ENCODE results near the gene TSPAN9. TPM values are rescaled to one million over a fixed set of nuclear protein-coding genes. Genes with fewer than 3 reads are reported as not detected.
A peak's percentile ranks its signal among the peaks of the same experiment; 100 is the strongest.

Gene TSPAN9
- total RNA-seq, 1 donor from 2014 or later, result 0.09 TPM

GRCh38 chr12:3123729-3124128 lies 46.5 kb downstream of the TSPAN9 start:
- Mint-ChIP-seq H3K27me3 (peaks cover 36% of the 10 kb centered on the region), H3K4me1 (peaks cover 2% of the 10 kb centered on the region), H3K36me3 (ENCODE audit: low read depth) (no peaks in the 10 kb centered on the region), H3K27ac (no peak overlapping the region), H3K4me3 (no peak overlapping the region), H3K9me3 (no peaks in the 10 kb centered on the region)
- no peak for DNase-seq
- intact Hi-C loops (cut with micrococcal nuclease), result no loop called here

DNA sequence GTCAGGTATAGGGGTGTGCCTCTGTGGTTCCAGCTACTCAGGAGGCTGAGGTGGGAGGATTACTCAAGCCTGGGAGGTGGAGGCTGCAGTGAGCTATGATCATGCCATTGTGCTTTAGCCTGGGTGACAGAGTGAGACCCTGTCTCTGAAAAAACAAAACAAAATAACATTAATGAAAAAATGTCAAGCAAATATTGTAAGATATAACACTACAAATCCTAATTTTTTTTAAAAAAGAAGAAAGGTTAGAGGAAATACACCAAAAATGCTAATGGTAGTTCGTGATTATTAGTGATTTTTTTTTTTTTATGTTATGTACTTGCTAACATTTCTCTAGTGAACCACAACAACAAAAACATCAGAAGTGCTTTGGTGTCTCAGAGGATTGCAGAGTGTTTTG lies 47.7 kb downstream of the TSPAN9 start:
- H3K4me3 Mint-ChIP-seq, result no peak overlapping the region
- no peak for DNase-seq
- no peaks in the 10 kb centered on the region for H3K36me3 Mint-ChIP-seq (ENCODE audit: low read depth)
- H3K4me1 Mint-ChIP-seq, result peaks cover 9% of the 10 kb centered on the region
- H3K9me3 Mint-ChIP-seq, result peaks cover 6% of the 10 kb centered on the region
- H3K27me3 Mint-ChIP-seq, result peaks cover 39% of the 10 kb centered on the region
- H3K27ac Mint-ChIP-seq, result no peak overlapping the region
- intact Hi-C loops (cut with micrococcal nuclease), result no loop called here

GRCh38 chr12:3125674-3126073 lies 48.5 kb downstream of the TSPAN9 start:
- intact Hi-C loops (cut with micrococcal nuclease), result no loop called here
- Mint-ChIP-seq H3K36me3 (ENCODE audit: low read depth) (no peaks in the 10 kb centered on the region), H3K27ac (no peak overlapping the region)

GRCh38 chr12:3127832-3128231 lies 50.7 kb downstream of the TSPAN9 start:
- H3K36me3 Mint-ChIP-seq (ENCODE audit: low read depth), result no peaks in the 10 kb centered on the region
- no peak overlapping the region for H3K27ac Mint-ChIP-seq
- intact Hi-C loops (cut with micrococcal nuclease), result no loop called here
- peaks cover 52% of the 10 kb centered on the region for H3K27me3 Mint-ChIP-seq
- no peak overlapping the region for H3K4me3 Mint-ChIP-seq
- H3K9me3 Mint-ChIP-seq, result peaks cover 6% of the 10 kb centered on the region
- no peak for DNase-seq
- peaks cover 14% of the 10 kb centered on the region for H3K4me1 Mint-ChIP-seq

More at GRCh38 chr12:3125674-3126073, 48.5 kb downstream of the TSPAN9 start:
- Mint-ChIP-seq H3K27me3 (peaks cover 41% of the 10 kb centered on the region), H3K4me1 (peaks cover 14% of the 10 kb centered on the region), H3K9me3 (peaks cover 6% of the 10 kb centered on the region), H3K4me3 (no peak overlapping the region)
- no peak for DNase-seq

DNA sequence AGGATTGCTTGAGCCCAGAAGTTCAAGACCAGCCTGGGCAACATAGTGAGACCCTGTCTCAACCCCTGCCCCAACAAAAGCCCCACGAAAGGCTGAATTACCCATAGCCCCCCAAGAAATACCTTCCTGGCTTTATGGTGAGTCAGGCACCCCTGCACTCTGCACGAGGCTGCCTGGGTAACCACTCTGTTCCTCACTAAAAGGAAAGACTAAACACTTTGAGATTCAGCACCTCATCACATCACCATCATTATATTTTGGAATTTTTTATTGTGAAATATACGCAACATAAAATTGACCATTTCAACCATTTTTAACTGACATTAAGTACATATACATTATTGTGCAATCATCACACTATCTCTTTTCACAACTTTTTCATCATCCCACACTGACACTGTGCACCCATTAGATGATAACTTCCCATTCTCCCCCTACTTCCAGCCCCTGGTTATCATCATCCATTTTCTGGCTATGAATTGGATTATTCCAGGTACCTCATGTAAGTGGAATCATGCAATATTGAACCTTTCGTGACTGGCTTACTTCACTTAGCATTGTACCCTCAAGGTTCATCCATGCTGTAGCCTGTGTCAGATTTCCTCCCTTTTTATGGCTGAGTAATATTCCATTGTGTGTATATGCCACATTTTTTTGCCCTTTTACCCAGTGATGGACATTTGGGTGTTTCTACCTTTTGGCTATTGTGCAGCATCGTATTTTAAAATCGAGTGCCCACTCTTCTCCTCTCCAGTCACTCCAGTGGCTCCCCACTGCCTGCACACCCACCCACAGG lies 51.5 kb downstream of the TSPAN9 start:
- Mint-ChIP-seq H3K36me3 (ENCODE audit: low read depth) (no peaks in the 10 kb centered on the region), H3K4me3 (no peak overlapping the region), H3K4me1 (peaks cover 14% of the 10 kb centered on the region), H3K27me3 (peaks cover 51% of the 10 kb centered on the region), H3K9me3 (peaks cover 6% of the 10 kb centered on the region), H3K27ac (no peak overlapping the region)
- intact Hi-C loops (cut with micrococcal nuclease), result no loop called here
- no peak for DNase-seq

- H3K4me1 Mint-ChIP-seq, result peaks cover 14% of the 10 kb centered on the region
- H3K27ac Mint-ChIP-seq, result no peak overlapping the region
- H3K27me3 Mint-ChIP-seq, result peaks cover 47% of the 10 kb centered on the region
- peak; percentile 74 for DNase-seq
- peaks cover 6% of the 10 kb centered on the region for H3K9me3 Mint-ChIP-seq
- intact Hi-C loops (cut with micrococcal nuclease), result no loop called here
- H3K4me3 Mint-ChIP-seq, result no peak overlapping the region
- H3K36me3 Mint-ChIP-seq (ENCODE audit: low read depth), result no peaks in the 10 kb centered on the region
Measured at GRCh38 chr12:3129301-3130056, 52.3 kb downstream of the TSPAN9 start.

- H3K27ac Mint-ChIP-seq, result no peak overlapping the region
- H3K9me3 Mint-ChIP-seq, result peaks cover 6% of the 10 kb centered on the region
- H3K4me1 Mint-ChIP-seq, result peaks cover 14% of the 10 kb centered on the region
- H3K4me3 Mint-ChIP-seq, result no peak overlapping the region
- intact Hi-C loops (cut with micrococcal nuclease), result no loop called here
- peaks cover 49% of the 10 kb centered on the region for H3K27me3 Mint-ChIP-seq
- no peaks in the 10 kb centered on the region for H3K36me3 Mint-ChIP-seq (ENCODE audit: low read depth)
- DNase-seq, result no peak
Measured at GRCh38 chr12:3130057-3130830, 53.1 kb downstream of the TSPAN9 start.

DNA sequence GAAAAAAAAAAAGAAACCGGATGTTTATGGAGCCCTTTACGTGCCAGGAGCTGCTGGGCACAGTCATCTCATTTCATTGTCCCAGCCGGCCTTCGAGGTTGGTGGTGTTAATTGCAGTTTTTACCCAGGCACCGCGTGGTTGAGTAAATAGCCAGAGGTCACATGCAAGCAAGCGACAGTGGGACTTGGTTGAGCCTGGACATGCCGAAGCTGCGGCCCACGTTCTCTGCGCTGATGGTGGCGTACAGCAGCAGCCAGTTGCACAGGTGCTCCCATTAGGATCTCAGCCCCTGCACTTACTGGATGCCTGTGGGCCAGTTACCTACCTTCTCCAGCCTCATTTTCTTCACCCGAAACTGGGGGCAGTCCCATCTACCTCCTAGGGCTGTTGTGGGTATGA lies 54.0 kb downstream of the TSPAN9 start:
- no peaks in the 10 kb centered on the region for H3K36me3 Mint-ChIP-seq (ENCODE audit: low read depth)
- H3K27me3 Mint-ChIP-seq, result peaks cover 46% of the 10 kb centered on the region
- peaks cover 6% of the 10 kb centered on the region for H3K9me3 Mint-ChIP-seq
- no peak for DNase-seq
- no peak overlapping the region for H3K27ac Mint-ChIP-seq
- peaks cover 14% of the 10 kb centered on the region for H3K4me1 Mint-ChIP-seq
- intact Hi-C loops (cut with micrococcal nuclease), result no loop called here
- H3K4me3 Mint-ChIP-seq, result no peak overlapping the region

DNA sequence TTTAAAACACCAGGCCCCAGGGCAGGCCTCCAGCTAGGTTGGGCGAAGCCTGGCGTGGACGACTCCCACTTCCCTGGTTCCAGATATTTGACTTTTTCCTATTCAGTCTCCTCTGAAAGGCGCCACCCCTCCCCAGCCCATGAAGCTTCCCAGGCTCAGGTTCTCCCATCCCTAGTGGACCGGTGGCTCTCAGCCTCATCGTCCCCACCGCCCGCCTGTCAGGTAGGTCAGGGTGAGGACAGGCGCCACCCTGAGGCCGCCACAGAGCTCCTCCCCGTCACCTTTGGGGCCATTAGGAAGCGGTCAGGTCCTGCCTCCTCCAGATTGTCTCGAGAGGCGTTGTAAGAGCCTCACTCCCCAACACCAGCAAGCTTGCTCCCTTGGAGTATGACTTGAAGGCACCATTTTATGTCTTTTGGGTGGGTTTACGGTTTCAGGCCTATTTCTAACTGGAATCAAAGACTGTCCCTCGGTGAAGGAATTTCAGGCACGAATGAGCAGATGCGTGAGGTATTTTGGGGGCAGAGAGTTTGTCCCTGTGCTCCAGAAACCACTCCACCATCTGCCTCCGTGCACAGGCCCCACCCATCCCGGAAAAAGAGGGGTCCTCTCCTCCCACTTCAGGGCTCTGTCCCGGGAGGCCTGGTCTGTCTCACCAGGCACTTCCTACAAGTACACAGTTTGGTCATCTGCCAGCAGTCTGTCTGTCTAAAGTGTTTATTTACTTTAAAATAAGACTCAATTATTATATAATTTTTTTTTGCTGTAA lies 55.6 kb downstream of the TSPAN9 start:
- H3K27ac Mint-ChIP-seq, result no peak overlapping the region
- no peak overlapping the region for H3K4me3 Mint-ChIP-seq
- H3K9me3 Mint-ChIP-seq, result peaks cover 6% of the 10 kb centered on the region
- no peak for DNase-seq
- peaks cover 43% of the 10 kb centered on the region for H3K27me3 Mint-ChIP-seq
- peaks cover 14% of the 10 kb centered on the region for H3K4me1 Mint-ChIP-seq
- H3K36me3 Mint-ChIP-seq (ENCODE audit: low read depth), result no peaks in the 10 kb centered on the region
- intact Hi-C loops (cut with micrococcal nuclease), result no loop called here

- Mint-ChIP-seq H3K27ac (no peak overlapping the region), H3K4me3 (no peak overlapping the region), H3K9me3 (peaks cover 6% of the 10 kb centered on the region), H3K36me3 (ENCODE audit: low read depth) (no peaks in the 10 kb centered on the region), H3K4me1 (peaks cover 14% of the 10 kb centered on the region), H3K27me3 (peaks cover 37% of the 10 kb centered on the region)
- intact Hi-C loops (cut with micrococcal nuclease), result no loop called here
- DNase-seq, result no peak
Measured at GRCh38 chr12:3133405-3133783, 56.2 kb downstream of the TSPAN9 start.

DNA sequence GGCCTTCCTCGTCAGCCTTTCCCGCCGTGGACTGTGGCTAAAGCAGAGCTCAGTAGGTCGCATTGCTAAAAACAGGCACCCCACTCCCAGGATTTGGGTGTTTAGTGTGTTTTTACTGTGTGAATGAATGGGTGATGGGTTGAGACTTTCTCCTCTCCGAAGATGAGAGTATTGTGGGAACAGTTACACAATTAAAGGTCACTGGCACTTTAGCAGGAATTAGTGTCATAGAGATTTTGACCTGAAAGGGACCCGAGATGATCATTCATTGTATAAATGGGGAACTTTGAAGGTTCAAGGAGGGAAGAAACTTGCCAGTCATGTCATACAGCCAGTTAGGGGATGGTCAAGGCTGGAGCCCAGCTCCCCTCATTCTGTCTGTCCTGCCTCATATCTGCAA lies 56.9 kb downstream of the TSPAN9 start:
- DNase-seq, result no peak
- H3K27me3 Mint-ChIP-seq, result peaks cover 32% of the 10 kb centered on the region
- intact Hi-C loops (cut with micrococcal nuclease), result no loop called here
- peaks cover 3% of the 10 kb centered on the region for H3K9me3 Mint-ChIP-seq
- no peak overlapping the region for H3K4me3 Mint-ChIP-seq
- peaks cover 12% of the 10 kb centered on the region for H3K4me1 Mint-ChIP-seq
- H3K27ac Mint-ChIP-seq, result no peak overlapping the region
- H3K36me3 Mint-ChIP-seq (ENCODE audit: low read depth), result no peaks in the 10 kb centered on the region

DNA sequence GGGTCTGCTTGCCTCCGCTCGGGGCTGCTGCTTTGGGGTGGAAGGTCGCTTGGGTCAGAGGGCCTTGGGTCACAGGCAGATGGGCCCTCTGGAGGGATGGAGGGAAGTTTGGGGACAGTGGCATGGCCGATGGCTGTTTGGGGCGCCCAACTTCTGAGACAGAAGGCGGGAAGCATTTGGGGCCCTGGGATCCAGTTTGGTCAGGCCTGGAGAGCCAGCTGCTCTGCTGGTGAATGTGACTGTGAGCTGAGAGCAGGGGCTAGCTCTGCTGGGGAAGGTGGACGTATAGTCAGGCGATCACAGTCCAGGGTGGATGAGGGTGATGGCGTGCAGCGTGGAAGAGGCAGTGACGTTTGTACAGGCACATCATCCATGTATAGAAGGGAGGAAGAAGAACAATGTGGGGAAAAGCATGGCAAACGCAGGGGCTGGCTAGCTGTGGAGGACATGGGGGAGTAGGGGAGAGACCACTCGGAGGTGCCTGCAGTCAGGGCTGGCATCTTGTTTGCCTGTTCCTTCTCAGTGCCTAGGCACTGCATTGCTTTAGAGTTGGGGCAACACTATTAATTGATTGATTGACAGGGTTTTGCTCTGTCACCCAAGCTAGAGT lies 57.5 kb downstream of the TSPAN9 start:
- H3K36me3 Mint-ChIP-seq (ENCODE audit: low read depth), result no peaks in the 10 kb centered on the region
- intact Hi-C loops (cut with micrococcal nuclease), result loop anchor here (1.0 kb wide), 2 partner anchors 69 to 141 kb away; no protein-coding TSS in a partner anchor
- H3K4me1 Mint-ChIP-seq, result peaks cover 8% of the 10 kb centered on the region
- H3K4me3 Mint-ChIP-seq, result no peak overlapping the region
- peaks cover 29% of the 10 kb centered on the region for H3K27me3 Mint-ChIP-seq
- H3K27ac Mint-ChIP-seq, result no peak overlapping the region
- DNase-seq, result no peak
- no peaks in the 10 kb centered on the region for H3K9me3 Mint-ChIP-seq
